ENCODE data around the gene TUBA3C.

TUBA3C gene

DNA sequence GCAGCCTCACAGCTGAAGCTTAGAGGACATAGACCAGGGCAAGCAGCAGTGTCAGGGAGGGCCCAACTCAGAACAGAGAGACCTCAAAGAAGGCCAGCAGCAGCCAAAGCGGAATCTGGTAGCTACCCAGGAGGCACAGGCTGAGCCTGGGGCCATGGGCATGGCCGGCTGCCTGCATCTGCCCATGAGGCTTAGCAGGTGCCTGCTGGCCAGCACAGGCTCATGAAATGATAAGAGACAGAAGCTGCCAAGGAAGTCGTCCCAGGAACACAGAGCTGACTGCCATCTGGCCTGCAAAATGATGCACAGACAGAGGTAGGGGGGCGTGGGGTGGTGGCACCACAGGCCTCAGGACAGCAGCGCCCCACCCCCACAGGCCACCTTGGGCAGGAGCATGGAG, 29.2 kb downstream of the TUBA3C start:
- no peak overlapping the region for H3K4me3 ChIP-seq (ENCODE audit: low read depth, low read length)
- TF ChIP-seq, protein P1, sequence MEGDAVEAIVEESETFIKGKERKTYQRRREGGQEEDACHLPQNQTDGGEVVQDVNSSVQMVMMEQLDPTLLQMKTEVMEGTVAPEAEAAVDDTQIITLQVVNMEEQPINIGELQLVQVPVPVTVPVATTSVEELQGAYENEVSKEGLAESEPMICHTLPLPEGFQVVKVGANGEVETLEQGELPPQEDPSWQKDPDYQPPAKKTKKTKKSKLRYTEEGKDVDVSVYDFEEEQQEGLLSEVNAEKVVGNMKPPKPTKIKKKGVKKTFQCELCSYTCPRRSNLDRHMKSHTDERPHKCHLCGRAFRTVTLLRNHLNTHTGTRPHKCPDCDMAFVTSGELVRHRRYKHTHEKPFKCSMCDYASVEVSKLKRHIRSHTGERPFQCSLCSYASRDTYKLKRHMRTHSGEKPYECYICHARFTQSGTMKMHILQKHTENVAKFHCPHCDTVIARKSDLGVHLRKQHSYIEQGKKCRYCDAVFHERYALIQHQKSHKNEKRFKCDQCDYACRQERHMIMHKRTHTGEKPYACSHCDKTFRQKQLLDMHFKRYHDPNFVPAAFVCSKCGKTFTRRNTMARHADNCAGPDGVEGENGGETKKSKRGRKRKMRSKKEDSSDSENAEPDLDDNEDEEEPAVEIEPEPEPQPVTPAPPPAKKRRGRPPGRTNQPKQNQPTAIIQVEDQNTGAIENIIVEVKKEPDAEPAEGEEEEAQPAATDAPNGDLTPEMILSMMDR (IDR thresholded peaks at IDR 0.05; ENCODE audit: low read depth, low read length): no peak
- TF ChIP-seq, protein P2, sequence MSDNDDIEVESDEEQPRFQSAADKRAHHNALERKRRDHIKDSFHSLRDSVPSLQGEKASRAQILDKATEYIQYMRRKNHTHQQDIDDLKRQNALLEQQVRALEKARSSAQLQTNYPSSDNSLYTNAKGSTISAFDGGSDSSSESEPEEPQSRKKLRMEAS (IDR thresholded peaks at IDR 0.05; ENCODE audit: low read depth, low read length): no peak
- TF ChIP-seq MYC (IDR thresholded peaks at IDR 0.05; ENCODE audit: low read depth, low read length) (no peak), POLR2A (IDR thresholded peaks at IDR 0.05; ENCODE audit: extremely low read depth, insufficient read length) (no peak)
- DNase-seq (ENCODE audit: low read depth): no peak

DNA sequence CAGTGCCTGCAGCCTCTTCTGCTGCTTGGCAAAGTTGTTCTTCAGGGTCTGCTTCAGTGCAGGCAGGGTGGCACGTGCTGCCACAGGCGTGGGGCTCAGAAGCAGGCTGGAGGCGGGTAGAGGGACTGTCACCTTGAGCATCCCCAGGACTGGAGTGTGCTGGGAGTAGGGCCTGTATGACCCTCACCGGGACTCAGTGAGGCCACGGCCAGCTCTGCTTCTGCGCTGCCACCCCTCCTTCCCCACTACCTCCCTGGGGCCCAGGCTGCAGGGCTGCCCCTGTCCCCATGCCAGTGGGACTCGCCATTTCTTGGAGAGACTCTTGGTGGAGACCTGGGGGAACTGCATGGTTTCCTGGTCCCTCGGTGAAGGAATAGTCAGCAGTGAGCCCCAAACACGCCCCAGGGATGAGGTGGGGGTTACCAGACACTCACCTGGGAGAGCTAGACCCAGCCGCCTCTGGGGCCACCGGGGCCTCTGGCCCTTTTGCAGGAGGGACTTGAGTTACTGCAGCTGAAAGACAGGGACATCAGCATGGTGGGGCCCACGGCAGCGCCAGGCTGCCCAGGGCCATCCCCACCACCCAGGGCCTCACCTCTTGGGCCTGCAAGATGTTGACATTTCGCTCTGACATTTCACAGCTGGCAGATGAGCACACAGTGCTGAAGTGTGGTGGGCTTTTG, 29.9 kb downstream of the TUBA3C start:
- DNase-seq (ENCODE audit: low read depth): no peak
- no peak overlapping the region for H3K4me3 ChIP-seq (ENCODE audit: low read depth, low read length)

DNA sequence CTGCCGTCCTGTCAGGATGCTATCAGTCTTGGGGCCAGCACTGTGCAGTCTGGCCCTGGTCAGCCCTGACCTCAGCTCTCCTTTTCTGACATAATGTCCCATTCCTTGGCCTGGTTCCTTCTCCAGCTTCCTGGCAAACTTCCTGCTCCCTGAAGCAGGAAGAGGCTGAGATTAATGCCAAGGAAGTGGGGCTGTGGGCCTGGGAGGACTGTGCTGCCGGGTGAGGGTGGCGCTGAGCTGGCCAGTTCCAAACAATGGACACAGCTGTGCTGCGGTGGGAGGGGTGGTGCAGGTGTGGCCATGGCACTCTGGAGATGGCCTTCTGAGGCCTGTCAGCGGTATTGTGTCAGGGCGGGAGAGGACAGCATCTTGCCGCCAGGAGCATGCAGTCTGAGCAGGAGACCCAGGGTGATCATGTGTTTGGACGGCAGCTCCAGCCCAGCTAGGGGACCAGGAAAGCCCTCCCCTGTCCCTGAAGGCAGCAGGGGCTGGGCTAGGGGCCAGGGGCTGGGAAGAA, 30.9 kb downstream of the TUBA3C start:
- TF ChIP-seq, protein P1 (IDR thresholded peaks at IDR 0.05; ENCODE audit: low read depth, low read length): no peak
- no peak for TF ChIP-seq POLR2A (IDR thresholded peaks at IDR 0.05; ENCODE audit: extremely low read depth, insufficient read length)
- TF ChIP-seq, protein P2 (IDR thresholded peaks at IDR 0.05; ENCODE audit: low read depth, low read length): no peak
- TF ChIP-seq MYC (IDR thresholded peaks at IDR 0.05; ENCODE audit: low read depth, low read length): no peak
- no peak for DNase-seq (ENCODE audit: low read depth)
- no peak overlapping the region for H3K4me3 ChIP-seq (ENCODE audit: low read depth, low read length)

More for the DNA sequence above, 29.9 kb downstream of the TUBA3C start:
- TF ChIP-seq MYC (IDR thresholded peaks at IDR 0.05; ENCODE audit: low read depth, low read length) (no peak), POLR2A (IDR thresholded peaks at IDR 0.05; ENCODE audit: extremely low read depth, insufficient read length) (no peak)
- TF ChIP-seq, protein P2 (IDR thresholded peaks at IDR 0.05; ENCODE audit: low read depth, low read length): no peak
- TF ChIP-seq, protein P1 (IDR thresholded peaks at IDR 0.05; ENCODE audit: low read depth, low read length): no peak

DNA sequence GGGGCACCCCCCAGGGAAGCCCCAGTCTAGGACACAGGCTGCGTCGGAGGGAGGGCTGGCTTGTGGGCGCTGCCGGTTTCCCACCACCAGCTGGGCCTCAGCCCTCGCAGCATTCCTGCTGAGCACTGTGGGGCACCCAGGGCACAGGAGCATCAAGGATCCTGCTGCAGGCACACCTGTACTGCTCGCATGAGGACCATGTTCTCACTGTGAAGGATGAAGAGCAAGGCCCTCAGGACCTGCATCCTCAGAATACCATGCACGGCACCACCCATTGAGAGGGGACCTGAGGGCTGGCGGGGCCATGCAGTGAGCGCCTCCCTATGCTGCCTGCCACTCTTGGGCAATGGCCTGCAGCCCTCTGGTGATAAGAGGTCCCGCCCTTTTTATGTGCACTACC, 31.4 kb downstream of the TUBA3C start:
- no peak overlapping the region for H3K4me3 ChIP-seq (ENCODE audit: low read depth, low read length)
- TF ChIP-seq, protein P2 (IDR thresholded peaks at IDR 0.05; ENCODE audit: low read depth, low read length): no peak
- TF ChIP-seq, protein P1 (IDR thresholded peaks at IDR 0.05; ENCODE audit: low read depth, low read length): no peak
- TF ChIP-seq POLR2A (IDR thresholded peaks at IDR 0.05; ENCODE audit: extremely low read depth, insufficient read length): no peak
- no peak for TF ChIP-seq MYC (IDR thresholded peaks at IDR 0.05; ENCODE audit: low read depth, low read length)
- DNase-seq (ENCODE audit: low read depth): no peak

DNA sequence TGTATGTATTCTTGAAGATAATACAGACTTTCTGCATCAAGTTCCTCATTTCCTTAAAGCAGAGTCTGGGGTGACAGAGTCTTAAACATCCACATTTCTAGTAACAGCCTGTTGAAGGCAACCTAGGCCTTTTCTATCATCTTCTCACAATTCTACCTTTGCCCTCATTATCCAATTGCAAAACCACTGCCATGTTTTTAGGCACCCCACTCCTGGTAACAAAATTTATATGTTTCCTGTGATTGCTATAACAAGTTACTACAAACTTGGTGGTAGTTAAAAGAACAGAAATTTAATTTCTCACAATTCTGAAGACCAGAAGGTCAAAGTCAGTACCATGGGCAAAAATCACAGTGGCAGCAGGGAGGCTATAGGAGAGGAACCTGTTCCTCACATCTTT, 33.1 kb downstream of the TUBA3C start:
- H3K4me3 ChIP-seq (ENCODE audit: low read depth, low read length): no peak overlapping the region
- DNase-seq (ENCODE audit: low read depth): no peak
- TF ChIP-seq MYC (IDR thresholded peaks at IDR 0.05; ENCODE audit: low read depth, low read length): no peak
- TF ChIP-seq POLR2A (IDR thresholded peaks at IDR 0.05; ENCODE audit: extremely low read depth, insufficient read length): no peak
- TF ChIP-seq, protein P1 (IDR thresholded peaks at IDR 0.05; ENCODE audit: low read depth, low read length): no peak
- TF ChIP-seq, protein P2 (IDR thresholded peaks at IDR 0.05; ENCODE audit: low read depth, low read length): no peak
